ENCODE measurements around the gene TIMM22. TPM values are rescaled to one million over a fixed set of nuclear protein-coding genes. Genes with fewer than 3 reads are reported as not detected.

The TIMM22 gene
- total RNA-seq, 1 experiment from 2014 or later, result 17.7 TPM

DNA sequence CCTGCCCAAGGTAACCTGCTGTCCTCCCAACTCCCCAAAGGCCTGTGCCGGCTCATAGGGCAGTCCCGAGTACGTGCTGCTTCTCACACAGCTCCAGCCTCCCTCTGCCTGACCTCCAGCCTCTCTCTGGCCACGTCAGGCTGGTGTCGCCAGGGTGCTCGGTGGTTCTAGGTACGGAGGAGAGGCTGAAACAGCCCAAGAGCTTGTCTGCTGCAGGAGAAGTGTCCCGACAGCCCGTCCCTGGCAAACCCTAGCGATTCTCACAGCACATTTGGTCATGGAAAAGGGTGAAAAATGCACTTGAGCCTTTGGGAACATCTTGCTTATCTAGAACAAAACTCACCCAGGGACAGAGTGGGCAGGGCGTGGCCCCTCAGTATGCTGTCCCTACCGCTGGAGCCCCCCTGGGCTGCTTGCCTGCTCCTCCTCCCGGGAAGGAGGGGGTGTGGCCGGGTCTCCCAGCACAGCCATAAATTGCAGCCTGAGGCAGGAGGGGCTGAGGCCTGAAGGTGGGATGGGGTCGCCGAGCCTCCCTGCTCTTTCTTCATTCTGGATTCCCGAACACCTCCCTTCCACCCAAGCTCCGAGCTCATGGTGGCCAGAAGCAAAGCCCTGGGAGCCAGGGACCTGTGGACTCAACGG, 40.4 kb downstream of the TIMM22 start:
- Histone ChIP-seq H3K9me3 (ENCODE audit: low read length) (no peaks in the 10 kb centered on the region), H3K4me1 (ENCODE audit: insufficient read depth, low read length) (no peaks in the 10 kb centered on the region), H3K27ac (ENCODE audit: low read length) (no peak overlapping the region), H2AFZ (ENCODE audit: low read length) (no peak overlapping the region), H3F3A (ENCODE audit: low read length, unreplicated experiment) (no peaks in the 10 kb centered on the region), H3K9ac (ENCODE audit: low read length) (no peak overlapping the region), H3K27me3 (ENCODE audit: low read length) (no peaks in the 10 kb centered on the region), H3K79me2 (ENCODE audit: low read length) (no peaks in the 10 kb centered on the region), H4K20me1 (ENCODE audit: low read length) (no peaks in the 10 kb centered on the region), H3K4me3 (ENCODE audit: low read length) (no peak overlapping the region), H3K9me2 (replicated peaks; ENCODE audit: low read length) (no peaks in the 10 kb centered on the region), H3K4me2 (ENCODE audit: low read length) (no peak overlapping the region), H3K36me3 (ENCODE audit: low read depth, low read length) (0 out of 2 replicates have a peak, but pooled peaks cover 1% of the 10 kb centered on the region)
- DNase-seq, result no peak
- ChIA-PET CTCF (no interaction called here), POLR2A (ENCODE audit: unreplicated experiment) (no interaction called here)
- intact Hi-C loops (cut with micrococcal nuclease), result no loop called here
- no peak for TF ChIP-seq EZH2phosphoT487 (IDR thresholded peaks at IDR 0.05; ENCODE audit: borderline replicate concordance, low read length)
- TF ChIP-seq, protein P1, sequence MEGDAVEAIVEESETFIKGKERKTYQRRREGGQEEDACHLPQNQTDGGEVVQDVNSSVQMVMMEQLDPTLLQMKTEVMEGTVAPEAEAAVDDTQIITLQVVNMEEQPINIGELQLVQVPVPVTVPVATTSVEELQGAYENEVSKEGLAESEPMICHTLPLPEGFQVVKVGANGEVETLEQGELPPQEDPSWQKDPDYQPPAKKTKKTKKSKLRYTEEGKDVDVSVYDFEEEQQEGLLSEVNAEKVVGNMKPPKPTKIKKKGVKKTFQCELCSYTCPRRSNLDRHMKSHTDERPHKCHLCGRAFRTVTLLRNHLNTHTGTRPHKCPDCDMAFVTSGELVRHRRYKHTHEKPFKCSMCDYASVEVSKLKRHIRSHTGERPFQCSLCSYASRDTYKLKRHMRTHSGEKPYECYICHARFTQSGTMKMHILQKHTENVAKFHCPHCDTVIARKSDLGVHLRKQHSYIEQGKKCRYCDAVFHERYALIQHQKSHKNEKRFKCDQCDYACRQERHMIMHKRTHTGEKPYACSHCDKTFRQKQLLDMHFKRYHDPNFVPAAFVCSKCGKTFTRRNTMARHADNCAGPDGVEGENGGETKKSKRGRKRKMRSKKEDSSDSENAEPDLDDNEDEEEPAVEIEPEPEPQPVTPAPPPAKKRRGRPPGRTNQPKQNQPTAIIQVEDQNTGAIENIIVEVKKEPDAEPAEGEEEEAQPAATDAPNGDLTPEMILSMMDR (conservative IDR thresholded peaks at IDR 0.05; ENCODE audit: low read depth, low read length), result no peak
- no peak for ATAC-seq
- BruUV-seq (replicated peaks), result no TSS peak

DNA sequence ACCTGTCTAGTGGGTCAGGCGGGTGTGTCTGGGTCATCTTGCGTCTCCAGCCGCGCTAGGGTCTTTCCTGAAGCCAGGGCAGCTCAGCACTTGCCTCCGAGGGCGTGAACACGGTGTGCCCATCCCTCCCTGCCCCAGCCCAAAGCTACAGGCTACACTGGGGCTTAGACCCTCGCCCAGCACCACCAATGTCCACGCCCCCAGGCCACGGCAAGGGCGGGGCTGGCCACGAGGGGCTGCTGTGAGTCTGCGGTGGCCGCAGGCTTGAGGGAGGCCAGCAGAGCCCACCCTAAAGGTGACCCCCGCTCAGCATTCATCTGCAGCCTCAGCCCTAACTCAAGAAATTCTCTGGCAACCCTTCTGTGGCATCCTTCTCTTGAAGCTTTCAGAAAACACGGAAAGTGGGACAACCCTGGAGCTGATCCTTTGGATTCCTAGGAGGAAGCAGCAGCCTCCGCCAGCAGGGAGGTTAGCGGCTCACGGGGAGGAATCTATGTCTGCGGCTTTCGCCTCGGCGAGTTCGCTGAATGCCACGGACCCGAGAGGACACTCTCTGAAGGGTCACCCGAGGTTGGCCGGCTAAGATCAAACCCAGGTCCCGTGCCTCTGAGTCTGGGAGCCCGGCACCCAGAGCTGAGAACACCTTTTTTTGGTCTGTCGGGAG, 41.7 kb downstream of the TIMM22 start:
- Histone ChIP-seq H3K4me1 (ENCODE audit: insufficient read depth, low read length) (no peaks in the 10 kb centered on the region), H3K27ac (ENCODE audit: low read length) (no peak overlapping the region), H3K4me3 (ENCODE audit: low read length) (no peak overlapping the region), H3K9me2 (replicated peaks; ENCODE audit: low read length) (no peaks in the 10 kb centered on the region), H3K9ac (ENCODE audit: low read length) (no peak overlapping the region), H3K4me2 (ENCODE audit: low read length) (no peak overlapping the region), H3K27me3 (ENCODE audit: low read length) (no peaks in the 10 kb centered on the region), H3F3A (ENCODE audit: low read length, unreplicated experiment) (no peaks in the 10 kb centered on the region), H3K36me3 (ENCODE audit: low read depth, low read length) (0 out of 2 replicates have a peak, but pooled peaks cover 6% of the 10 kb centered on the region), H3K9me3 (ENCODE audit: low read length) (no peaks in the 10 kb centered on the region), H3K79me2 (ENCODE audit: low read length) (no peaks in the 10 kb centered on the region), H4K20me1 (ENCODE audit: low read length) (no peaks in the 10 kb centered on the region), H2AFZ (ENCODE audit: low read length) (no peak overlapping the region)
- CTCF ChIA-PET, result no interaction called here
- TF ChIP-seq, protein P1 (conservative IDR thresholded peaks at IDR 0.05; ENCODE audit: low read depth, low read length), result no peak
- no peak for TF ChIP-seq EZH2phosphoT487 (IDR thresholded peaks at IDR 0.05; ENCODE audit: borderline replicate concordance, low read length)
- TF ChIP-seq EZH2 (IDR thresholded peaks at IDR 0.05; ENCODE audit: low read length, unreplicated experiment), result no peak
- POLR2A ChIA-PET (ENCODE audit: unreplicated experiment), result no interaction called here
- no peak for DNase-seq
- ATAC-seq, result no peak
- intact Hi-C loops (cut with micrococcal nuclease), result no loop called here
- no TSS peak for BruUV-seq (replicated peaks)

DNA sequence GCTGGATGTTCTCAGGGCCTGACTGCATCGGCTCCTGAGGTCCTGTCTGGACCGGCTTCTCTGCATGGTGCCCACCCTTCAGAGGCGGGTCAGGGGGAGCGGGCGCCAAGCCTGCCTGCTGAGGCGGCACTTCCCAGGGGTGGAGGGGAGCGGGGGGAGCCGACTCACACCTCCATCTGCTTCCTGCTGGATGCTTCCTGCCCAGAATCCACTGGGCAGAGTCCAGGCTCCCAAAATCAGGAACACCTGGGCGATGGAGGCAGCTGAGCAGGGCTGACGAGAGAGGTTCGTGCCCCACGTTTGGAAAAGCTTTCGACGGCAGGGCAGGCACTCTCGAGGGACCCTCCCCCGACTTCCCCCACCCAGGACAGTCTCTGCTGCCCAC, 42.2 kb downstream of the TIMM22 start:
- Histone ChIP-seq H3K9ac (ENCODE audit: low read length) (no peak overlapping the region), H3K4me2 (ENCODE audit: low read length) (no peak overlapping the region), H3K4me3 (ENCODE audit: low read length) (no peak overlapping the region), H3F3A (ENCODE audit: low read length, unreplicated experiment) (no peaks in the 10 kb centered on the region), H2AFZ (ENCODE audit: low read length) (no peak overlapping the region), H3K9me2 (replicated peaks; ENCODE audit: low read length) (no peaks in the 10 kb centered on the region), H3K9me3 (ENCODE audit: low read length) (no peaks in the 10 kb centered on the region), H3K27me3 (ENCODE audit: low read length) (no peaks in the 10 kb centered on the region), H4K20me1 (ENCODE audit: low read length) (no peaks in the 10 kb centered on the region), H3K36me3 (ENCODE audit: low read depth, low read length) (0 out of 2 replicates have a peak, but pooled peaks cover 6% of the 10 kb centered on the region), H3K27ac (ENCODE audit: low read length) (no peak overlapping the region), H3K4me1 (ENCODE audit: insufficient read depth, low read length) (no peaks in the 10 kb centered on the region), H3K79me2 (ENCODE audit: low read length) (no peaks in the 10 kb centered on the region)
- no peak for ATAC-seq
- no TSS peak for BruUV-seq (replicated peaks)
- intact Hi-C loops (cut with micrococcal nuclease), result no loop called here
- TF ChIP-seq EZH2 (IDR thresholded peaks at IDR 0.05; ENCODE audit: low read length, unreplicated experiment) (no peak), EZH2phosphoT487 (IDR thresholded peaks at IDR 0.05; ENCODE audit: borderline replicate concordance, low read length) (no peak)
- TF ChIP-seq, protein P1 (conservative IDR thresholded peaks at IDR 0.05; ENCODE audit: low read depth, low read length), result no peak
- ChIA-PET CTCF (no interaction called here), POLR2A (ENCODE audit: unreplicated experiment) (no interaction called here)
- DNase-seq, result no peak
